Measurements from ENCODE around the gene EIF4E3.

DNA sequence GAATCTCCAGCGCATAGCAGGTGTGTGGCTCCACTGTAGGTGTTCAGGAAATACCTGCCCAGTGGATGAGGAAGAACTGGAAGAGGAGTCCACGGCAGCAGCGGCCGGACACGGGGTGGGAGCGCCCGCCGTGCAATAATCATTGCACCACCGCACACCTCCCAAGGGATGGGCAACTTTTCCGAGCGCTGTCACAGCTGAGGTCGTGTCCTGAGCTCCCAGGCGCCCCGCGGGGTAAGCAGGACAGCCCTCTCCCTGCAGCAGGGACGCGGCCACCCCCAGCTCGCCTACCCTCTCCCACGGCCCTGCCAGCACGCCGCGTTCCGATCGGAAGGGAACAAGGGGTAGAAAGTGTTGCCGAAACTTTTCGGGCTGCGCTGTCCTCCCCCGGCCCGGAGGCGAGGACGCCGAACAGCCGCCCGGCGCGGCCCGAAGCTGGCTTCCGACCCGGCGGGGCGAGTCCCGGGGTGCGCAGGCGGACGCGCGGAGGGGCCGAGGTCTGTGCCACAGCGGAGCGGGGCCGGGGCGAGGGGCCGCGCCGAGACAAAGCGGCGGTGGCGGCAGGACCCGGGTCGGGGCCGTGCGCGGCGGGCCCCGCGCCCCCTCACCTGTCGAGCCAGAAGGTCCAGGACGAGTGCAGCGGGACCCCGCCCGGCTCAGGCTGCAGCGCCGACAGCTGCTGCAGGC lies 475 bp downstream of the EIF4E3 start:
- TF ChIP-seq, protein P1, sequence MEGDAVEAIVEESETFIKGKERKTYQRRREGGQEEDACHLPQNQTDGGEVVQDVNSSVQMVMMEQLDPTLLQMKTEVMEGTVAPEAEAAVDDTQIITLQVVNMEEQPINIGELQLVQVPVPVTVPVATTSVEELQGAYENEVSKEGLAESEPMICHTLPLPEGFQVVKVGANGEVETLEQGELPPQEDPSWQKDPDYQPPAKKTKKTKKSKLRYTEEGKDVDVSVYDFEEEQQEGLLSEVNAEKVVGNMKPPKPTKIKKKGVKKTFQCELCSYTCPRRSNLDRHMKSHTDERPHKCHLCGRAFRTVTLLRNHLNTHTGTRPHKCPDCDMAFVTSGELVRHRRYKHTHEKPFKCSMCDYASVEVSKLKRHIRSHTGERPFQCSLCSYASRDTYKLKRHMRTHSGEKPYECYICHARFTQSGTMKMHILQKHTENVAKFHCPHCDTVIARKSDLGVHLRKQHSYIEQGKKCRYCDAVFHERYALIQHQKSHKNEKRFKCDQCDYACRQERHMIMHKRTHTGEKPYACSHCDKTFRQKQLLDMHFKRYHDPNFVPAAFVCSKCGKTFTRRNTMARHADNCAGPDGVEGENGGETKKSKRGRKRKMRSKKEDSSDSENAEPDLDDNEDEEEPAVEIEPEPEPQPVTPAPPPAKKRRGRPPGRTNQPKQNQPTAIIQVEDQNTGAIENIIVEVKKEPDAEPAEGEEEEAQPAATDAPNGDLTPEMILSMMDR (IDR thresholded peaks at IDR 0.05) = no peak
- no peak for TF ChIP-seq POLR2A (IDR thresholded peaks at IDR 0.05)

All from uterus (tissue), 2 donors.